HG03460 (cell line): Measurements from ENCODE around the gene HDLBP.

Experiments used
- ATAC-seq: cut with Tn5 transposase; IDR thresholded peaks from one replicate; pipeline ENCODE4 v1.9.1; 2021; ENCODE audit not compliant: unreplicated experiment

Gene HDLBP

GRCh38 chr2:241254904-241255351, 60.5 kb downstream of the HDLBP start:
- no peak for ATAC-seq

- ATAC-seq = no peak
Observed at GRCh38 chr2:241252778-241253475, 62.5 kb downstream of the HDLBP start.

DNA sequence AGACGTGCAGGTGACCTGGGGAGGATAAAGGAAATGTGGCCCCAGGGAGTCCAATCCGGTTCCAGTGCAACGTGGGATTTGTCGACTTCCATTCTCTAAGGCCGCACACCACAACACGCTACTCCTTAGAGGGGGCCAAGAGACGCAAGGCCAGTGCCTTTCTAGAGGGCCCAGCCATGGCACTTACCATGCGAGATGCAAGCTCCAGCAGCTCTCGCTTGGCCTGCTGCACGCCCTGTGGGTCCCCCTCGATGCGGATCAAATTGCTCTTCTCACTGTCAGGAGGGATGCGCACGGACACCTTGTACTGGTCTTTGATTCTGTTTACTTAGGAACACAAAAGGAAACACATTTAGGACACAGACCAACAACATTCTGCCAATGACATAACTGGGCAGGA, 65.8 kb downstream of the HDLBP start:
- no peak for ATAC-seq

- no peak for ATAC-seq
Observed at GRCh38 chr2:241248897-241249296, 66.6 kb downstream of the HDLBP start.

DNA sequence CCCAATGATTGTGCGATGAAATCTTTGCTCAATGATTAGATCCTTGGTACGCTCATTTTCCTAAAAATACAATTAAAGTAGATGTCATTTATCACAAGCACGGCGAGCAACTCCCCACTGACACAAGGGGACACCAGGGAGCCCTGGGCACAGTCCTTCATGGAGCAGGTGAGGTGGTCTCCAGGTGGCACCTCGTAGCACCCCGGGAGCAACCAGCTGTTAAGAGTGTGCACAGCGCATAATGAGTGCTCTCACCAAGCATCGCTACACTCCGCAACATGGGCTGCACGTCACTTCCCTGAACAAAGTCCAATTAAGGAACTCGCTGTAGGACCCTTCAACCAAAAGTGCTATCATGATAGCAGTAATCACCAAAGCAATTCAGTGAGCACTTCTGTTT, 67.2 kb downstream of the HDLBP start:
- ATAC-seq = no peak

DNA sequence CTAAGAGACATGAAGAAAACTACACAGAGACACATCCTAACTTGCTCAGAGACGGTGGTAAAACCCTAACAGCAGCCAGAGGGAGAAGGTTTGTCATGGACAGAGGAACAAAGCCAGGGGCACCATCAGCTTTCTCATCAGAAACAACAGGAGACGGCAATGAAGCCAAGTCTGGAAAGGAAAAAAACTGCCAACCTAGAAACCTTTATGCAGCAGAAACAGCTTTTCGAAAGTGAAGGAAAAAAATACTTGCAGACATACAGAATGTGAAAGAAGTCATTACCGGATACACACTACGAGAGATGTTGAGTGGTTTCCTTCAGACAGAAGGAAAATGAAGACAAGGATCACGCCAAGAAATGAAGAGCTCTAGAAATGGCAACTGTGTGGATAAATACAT, 71.1 kb downstream of the HDLBP start:
- no peak for ATAC-seq

- no peak for ATAC-seq
Observed at GRCh38 chr2:241242306-241242705, 73.2 kb downstream of the HDLBP start.

GRCh38 chr2:241241669-241242068, 73.8 kb downstream of the HDLBP start:
- no peak for ATAC-seq

- no peak for ATAC-seq
Observed at GRCh38 chr2:241240320-241241004, 75.0 kb downstream of the HDLBP start.

GRCh38 chr2:241239552-241240202, 75.8 kb downstream of the HDLBP start:
- ATAC-seq = no peak

- ATAC-seq = no peak
Observed at GRCh38 chr2:241238693-241239198, 76.7 kb downstream of the HDLBP start.

DNA sequence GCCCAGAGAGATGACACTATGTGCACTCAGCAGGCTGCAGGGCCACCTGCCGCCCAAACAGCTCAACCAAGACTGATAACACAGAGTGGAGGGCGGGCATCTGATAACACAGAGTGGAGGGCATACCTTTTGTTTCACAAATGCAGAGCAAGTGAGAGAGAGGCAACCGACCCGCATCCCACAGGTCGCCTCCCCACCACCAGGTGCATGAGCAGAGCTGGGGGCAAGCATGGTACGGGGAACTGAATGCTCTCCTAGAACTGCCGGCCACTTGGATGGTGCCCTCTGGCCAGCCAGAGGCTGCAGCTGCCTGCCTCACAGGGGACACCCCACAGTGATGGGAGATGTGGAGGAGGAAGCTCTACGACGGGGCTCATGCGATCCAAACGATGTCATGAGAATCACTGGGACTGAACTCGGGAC, 77.5 kb downstream of the HDLBP start:
- no peak for ATAC-seq

DNA sequence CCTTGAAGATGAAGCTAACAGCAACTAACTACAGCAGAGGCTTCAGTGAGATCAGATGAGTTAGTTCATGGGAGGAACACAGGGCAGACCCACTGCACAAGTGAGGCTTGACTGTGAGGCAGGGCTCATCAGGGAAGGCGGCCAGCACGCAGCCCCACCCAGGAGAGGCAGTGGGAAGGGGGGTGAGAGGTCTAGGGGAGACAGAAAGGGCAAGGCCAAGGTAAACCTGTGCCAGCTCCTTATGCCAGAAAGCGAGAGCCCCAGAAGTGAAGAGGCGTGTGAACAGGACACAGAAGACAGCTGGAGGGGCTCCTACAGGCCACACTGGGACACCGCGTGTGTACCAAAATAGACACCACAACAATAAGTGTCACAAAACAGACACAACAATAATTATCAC, 78.4 kb downstream of the HDLBP start:
- no peak for ATAC-seq

DNA sequence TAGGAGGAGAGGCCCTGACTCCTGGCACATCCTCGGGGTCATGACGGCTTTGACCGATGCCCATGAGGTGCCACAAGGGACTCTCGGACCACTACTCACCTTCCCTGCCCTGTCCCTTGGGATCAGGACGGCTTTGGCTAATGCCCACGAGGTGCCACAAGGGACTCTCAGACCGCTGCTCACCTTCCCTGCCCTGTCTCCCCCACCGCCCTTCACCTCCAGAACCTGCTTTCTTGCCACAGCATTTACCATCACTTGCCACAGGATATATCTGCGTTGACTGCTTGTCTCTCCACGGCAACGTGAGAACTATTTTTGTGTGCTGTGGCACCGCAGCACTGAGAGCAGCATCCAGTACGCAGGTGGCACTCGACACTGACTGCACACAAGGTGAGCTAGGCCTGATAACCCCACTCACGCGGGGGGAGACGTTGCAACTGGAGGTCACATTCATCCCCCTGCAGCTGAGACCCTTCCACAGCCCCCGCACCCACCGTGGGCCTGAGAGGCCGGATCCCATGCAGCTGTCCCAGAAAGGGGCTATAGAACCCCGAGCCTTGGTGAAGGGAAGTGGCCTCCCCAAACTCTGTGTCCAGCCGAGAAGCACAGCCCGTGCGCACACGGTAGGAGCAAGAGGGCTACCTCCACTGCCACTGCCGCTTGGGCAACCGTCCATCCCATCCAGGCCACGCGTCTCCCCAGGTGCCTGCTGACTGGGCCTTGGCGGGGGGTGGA, 79.4 kb downstream of the HDLBP start:
- ATAC-seq = no peak

DNA sequence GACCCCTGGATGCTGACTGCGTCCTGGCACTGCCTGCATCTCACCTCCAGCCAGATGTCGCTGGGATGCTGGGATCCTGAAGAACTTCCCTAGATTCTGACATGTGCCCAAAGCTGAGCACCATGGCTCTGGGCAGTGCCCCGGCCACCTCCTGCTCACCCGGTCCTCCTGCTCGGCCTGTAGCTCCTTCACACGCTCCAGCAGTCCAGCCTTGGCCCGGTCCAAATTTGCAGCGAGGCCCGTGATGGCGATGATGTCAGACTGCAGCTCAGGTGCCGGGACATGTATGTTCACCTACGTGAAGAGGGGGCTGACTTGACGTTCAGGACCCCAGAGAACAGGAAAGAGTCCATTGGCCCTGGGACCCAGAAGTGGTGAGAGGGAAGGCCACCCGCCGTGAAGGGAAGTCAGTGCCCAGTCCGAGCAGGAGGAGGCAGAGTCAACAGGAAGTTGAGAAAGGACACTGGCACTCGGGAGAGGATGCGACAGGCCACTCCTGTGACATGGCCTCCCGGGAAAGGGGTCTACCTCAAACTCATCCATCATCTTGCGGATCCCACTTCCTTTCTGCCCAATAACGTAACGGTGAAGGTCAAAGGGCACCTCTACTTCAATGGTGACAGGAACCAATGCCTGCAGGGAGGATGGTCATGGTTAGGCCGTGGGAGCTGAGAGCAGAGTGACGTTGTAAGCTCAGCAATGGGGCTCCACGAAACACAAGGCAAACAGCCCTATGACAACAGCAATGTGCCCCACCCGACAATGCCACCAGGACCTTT, 80.3 kb downstream of the HDLBP start:
- ATAC-seq = no peak

DNA sequence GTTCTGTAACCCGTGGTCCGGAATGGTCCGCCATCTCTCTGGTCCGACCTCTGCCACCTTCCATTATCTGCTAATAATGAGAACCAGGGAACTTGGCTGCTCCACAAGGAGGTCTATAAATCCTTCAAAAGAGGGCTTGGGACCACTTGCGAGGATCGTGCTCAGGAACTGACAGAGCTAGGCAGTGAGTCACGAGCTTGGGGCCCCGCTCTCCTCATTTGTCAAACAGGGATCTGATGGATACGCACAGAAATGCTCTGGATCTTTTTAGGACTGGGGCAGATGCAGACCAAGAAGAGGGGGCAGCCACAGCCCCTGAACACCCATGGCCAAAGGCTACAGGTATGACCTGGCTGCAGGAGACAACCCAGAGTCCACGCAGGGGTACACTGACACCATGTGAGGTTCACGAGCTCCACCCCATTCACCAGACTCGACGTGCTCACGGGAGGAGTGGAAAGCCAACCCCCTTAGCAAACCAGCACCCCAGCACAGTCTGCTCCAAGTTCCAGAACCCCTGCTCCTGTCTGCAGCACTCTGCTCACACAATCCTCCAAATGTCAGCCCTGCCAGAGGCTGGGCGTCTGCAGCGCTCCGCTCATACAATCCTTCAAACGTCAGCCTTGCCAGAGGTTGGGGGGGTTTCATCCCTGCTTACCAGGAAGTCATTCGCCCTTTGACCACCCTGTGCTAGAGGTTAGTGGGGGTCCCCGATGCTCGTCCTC, 81.2 kb downstream of the HDLBP start:
- no peak for ATAC-seq

DNA sequence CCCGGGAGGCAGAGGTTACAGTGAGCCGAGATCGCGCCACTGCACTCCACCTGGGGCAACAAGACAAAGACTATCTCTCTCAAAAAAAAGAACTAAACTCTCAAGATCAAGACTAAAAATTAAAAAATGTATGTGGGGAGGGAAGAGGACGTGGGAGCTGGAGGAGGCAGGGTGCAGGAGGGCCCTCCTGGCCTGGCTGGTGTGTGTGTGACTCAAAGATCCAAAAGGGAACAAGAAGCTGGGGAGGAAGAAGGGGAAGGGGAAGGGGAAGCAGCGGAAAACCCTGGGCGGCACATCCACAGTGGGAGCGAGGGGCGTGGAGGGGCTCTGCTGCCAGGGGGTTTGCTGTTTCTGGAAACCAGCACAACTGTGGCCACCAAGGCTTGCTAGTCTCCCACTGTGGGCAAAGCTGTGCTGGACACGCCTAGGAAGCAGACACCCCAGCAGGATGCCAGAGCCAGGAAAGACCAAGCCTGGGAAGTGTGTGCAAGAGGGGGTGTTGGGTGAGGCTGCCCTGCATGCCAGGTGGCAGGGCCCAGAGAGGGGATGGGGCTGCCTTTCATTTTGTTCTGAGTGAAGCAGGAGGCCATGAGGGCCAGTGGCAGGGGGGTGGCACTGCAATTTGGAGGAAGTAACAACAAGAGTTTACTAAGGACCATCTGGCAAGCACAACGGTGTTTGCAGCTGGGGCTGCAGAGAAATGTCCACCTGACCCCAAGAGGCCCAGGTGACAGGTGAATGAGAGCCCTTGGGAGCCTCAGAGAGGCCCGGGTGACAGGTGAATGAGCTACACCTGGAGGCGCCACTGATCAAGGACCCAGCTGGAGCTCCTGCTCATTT, 82.5 kb downstream of the HDLBP start:
- ATAC-seq = no peak

GRCh38 chr2:241230435-241230834, 85.0 kb downstream of the HDLBP start:
- ATAC-seq = no peak
